ENCODE results near the gene LCN9.
"Not testable (repeated sequence)": the region's sequence is repeated elsewhere in the genome, so short reads cannot be mapped to it uniquely, and the experiment has no call there.

LCN9 gene, protein sequence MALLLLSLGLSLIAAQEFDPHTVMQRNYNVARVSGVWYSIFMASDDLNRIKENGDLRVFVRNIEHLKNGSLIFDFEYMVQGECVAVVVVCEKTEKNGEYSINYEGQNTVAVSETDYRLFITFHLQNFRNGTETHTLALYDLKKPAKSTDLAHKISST

DNA sequence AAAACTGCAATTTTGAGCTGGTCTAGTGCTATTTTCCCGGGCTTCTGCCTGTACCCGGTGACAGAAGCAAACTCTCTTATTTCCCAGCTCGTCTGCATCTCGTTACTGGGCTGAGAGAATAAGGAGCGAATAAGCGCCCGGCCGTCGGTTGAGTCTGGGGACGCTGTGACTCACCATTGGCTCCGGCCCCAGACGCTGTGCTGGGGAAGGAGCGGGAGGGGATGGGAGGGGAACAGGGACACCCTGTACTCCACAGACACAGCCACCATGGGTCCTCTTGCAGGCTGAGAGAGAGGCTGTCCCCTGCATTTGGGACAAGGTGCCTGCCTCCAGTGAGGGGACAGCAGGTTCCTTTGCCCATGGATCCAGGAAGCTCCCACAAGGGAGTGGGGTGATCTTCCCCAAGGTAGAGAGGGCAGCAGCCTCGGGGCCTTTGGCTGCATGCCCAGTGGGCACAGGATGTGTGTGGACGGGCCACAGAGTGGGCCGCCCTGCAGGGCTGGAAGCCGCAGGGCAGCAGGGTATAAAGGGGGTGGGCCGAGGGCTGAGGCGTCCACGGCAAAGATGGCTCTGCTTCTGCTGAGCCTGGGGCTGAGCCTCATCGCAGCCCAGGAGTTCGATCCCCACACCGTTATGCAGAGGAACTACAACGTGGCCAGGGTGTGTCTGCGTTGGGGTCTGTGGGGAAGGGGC, at the start of gene LCN9:
Gene LCN9 (plus strand): TSS at position 552 of the 693 bp plus-strand sequence. CDS start 13 bp downstream, at position 565.
- no peak for DNase-seq

DNA sequence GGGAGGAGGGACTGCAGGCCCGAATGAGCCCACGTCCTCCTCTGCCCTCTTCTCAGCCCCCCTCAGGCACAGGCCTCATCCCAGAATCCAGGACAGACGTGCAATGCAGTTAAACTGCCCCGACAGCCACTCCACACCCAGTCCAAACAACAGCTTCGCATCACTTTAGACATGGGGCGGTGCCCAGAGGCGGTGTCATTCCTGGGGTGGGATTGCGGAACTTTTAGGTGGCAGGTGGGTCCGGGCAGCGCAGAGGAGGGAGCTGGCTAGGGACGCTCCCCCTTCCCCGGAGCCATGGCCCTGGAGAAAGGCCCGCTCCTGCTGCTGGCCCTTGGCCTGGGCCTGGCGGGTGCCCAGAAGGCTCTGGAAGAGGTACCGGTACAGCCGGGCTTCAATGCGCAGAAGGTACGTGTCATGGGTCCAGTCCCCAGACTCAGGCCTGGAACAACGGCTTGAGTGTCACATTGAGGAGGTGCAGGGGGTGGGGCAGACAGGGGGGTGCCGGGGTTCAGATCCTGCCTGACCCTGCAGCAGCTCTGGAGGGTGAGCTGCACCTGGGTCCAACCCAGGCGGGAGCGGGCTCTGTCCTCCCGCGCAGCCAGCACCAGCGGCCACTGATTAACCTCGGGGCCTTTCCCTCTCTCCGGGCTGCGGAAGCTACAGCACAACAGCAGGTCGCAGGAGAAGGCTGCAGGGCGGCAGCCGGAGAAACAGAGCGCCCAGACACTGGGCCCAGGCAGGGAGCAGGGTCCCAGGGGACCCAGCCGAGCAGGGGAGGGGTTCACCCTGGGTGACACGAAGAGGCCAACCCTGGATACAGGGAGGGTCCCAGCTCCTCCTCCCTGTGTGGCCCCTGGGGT, 48.9 kb upstream of the LCN9 start:
- no peak for DNase-seq

DNA sequence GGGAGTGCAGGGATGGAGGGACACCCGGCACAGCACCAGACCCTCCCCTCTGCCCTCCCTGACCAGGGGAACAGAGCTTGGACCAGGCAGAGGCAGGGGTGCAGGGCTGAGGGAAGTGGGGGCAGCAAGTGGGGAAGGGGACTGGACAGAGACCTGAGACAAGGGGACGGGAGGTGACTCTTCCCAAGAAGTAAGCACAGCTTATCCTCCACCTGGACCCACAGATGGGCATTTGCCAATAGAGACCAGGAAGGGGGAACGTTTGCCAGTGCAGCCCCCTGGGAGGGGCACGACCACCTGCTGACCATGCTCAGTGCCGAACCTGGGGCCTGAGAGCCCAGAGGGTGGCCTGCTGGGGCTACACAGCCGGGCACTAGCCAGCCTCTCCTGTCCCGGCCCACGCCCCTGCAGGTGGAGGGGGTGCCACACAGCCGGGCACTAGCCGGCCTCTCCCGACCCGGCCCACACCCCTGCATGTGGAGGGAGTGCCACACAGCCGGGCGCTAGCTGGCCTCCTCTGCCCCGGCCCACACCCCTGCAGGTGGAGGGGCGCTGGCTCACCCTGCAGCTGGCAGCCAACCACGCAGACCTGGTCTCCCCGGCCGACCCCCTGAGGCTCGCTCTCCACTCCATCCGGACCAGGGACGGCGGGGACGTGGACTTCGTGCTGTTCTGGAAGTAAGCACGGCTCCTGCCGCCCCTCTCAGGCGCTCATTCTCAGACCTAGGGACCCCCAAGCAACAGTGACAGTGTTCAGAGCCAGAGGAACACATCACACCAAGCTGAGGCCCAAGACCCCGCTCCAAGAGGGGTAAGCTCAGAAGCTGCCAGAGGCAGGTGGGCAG, 48.1 kb upstream of the LCN9 start:
- DNase-seq = no peak

DNA sequence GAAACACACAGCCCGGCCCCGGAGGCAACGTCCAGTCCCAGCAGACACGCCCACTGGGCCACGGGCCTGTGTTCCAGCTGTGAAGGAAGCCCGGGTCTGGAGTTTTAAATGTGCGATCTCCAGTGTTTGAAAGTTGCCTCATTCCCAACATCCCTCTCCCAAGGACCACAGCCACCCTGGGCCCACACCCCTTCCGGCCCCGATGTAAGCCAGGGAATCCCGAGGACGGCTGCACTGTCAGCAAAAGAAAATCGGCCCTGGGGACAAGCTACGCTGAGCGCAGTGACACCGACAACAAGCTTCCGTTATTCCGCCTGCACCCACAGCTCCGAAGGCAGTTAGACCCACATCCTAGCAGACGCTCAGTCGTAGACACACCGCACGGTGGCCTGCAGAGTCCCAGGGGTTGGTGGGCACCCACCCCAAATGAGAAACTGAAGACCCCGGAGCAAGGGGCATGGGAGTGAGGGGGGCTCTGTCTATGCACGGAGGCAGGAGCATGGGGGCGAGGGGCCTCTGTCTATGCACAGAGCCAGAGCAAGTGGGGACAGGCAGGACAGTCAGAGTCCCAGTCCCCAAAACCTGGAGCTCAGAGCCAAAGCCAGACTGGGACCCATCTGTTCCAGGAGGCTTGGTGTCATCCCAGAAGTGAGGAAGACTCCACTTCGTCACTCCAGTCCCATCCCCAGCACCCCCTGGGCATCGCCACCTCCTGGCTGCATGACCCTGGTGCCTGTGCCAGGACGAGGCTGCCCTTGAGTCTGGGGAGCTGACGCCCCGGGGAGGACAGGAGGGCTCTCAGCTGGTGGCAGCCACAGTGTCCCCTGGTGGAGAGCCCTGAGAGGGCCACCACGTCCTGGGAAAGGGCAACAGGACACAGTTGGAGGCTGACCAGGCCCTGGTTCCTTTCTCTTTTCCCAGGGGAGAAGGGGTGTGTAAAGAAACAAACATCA, 47.2 kb upstream of the LCN9 start:
- DNase-seq = no peak

DNA sequence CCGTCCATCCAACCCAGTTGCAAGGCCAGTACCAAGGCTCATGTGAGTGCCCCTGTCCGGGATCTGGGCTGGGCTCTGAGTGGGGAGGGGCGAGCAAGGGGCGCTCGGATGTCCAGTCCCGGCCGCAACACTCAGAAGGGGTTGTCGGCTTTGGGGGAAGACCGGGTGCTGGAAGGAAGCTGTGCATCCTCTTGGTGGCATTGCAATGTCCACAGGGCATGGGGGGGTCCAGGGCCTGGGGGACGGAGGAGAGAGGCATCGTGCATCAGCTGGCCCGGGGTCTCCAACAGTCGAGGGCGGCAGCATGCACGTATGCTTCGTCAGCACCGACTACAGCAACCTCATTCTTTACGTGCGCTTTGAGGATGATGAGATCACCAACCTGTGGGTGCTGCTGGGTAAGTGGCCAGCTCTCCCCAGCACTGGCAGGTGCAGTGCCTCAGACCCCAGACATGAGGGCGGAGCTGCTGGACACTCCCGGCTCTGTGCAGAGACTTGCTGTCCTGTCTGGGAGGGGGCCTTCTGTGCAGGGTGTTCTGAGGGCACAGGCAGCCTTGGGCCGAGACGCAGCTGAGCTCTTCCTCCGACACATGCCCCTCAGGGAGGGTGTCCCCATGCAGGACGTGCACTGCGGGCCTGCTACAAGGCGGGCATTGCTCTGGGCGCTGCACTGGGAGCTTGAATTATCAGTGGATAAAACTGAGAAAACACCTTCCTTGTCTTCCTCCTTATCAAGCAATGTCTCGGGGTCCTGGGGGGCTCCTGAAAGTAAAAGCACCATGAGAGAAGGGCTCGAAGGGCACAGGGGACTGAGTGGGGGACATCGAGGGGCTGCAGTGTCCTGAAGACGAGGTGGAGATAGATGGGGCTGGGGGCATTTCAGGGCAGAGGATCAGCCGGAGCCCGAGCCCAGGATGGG, 46.2 kb upstream of the LCN9 start:
- DNase-seq = no peak

DNA sequence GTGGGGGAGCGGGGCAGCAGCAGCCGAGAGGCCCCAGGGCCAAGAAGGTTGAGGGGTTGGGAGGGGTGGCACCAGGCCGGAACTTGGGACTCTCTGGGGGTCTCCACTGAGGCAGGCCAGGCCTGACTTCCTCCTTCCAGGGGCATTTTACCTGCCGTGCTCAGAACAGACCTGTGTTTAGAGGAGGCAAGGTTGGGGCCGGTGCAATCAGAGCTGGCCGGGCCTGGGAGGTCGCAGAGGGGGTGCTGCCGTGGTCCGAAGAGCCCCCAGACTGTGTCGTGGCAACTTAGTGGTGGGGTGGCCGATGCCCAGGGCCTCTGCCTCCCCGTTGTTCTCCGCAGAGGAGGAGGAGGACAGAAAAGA, 45.6 kb upstream of the LCN9 start:
- DNase-seq = no peak

DNA sequence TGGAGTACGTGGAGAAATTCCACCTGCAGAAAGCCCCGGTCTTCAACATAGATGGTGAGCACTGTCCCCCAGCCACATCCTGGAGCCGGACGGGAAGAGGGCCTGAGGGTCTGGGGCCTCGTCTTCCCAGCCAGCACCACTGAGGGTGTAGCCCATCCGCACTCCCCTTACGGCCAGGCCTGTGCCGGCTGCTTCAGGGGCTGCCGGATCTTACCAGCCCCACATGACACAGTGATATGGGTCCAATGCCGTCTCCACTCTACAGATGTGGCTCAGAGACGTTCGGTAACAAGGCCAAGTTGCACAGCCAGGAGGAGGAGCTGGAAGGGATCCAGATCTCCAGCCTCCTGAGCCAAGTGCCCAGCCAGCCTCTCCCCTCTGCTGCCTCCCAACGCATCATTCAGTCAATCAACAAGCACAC, 45.1 kb upstream of the LCN9 start:
- no peak for DNase-seq

DNA sequence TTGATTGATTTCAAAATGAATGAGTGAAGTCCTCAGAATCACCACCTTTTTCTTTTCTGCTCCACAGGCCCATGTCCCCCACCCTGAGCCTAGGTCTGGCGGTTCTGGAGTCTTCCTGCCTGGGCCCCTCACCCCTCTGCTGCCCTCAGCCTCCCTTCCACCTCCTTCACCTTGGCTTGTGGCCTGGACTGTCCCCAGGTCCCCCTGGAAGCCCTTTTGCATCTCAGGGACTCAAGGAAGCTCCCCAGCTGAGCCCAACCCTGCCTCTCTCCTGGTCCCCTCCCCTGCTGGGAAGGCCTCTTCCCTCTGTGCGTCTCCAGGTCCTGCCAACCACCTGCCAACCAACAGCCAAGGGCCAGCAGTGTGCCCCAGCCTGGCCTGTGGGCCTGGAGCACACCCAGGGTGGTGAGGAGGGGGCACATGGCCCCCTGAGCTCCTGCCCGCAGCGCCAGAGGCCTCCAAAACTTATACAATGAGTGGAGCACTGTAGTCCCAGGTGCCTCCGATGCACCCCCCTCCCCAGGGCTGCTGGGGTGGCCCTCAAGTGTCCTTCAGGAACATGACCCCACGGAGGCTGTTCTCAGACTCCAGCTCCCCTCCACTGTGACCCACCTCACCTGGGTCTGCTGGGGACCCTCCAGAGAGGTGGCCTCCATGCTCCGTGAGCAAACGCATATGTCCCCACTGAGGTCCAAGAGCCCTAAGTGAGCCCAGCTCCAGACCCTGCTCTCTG, 44.1 kb upstream of the LCN9 start:
- DNase-seq = no peak

DNA sequence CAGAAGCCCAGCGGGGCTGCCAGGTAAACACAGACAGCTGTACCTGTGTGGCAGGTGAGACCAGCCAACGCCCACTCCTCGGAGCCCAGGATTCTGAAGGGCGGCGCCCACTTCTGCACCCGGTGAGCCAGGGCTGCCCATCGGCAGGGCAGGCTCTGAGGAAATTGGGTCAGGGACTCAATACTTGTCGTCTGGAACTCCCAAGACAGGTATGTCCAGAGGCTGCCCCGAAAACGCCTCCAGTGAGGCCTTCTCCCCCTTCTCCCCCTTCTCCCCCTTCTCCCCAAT, 43.6 kb upstream of the LCN9 start:
- no peak for DNase-seq

DNA sequence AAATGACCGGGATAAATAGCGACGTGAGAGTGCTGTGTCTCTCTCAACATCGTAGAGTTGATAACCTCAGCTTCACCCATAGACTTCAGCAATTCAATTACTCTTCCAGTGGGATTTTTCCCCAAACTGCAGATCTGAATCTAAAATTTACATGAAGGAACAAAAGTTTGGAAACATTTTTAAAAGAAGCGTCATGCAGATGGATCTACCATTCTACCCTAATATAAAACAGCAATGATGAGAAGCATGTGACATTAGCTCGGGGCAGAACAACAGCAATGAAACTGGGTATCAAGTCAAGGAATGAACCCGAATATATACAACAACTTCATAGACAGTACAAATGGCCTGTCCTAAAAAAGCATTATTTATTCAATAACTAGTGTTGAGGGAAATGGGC, 42.6 kb upstream of the LCN9 start:
- DNase-seq = no peak

DNA sequence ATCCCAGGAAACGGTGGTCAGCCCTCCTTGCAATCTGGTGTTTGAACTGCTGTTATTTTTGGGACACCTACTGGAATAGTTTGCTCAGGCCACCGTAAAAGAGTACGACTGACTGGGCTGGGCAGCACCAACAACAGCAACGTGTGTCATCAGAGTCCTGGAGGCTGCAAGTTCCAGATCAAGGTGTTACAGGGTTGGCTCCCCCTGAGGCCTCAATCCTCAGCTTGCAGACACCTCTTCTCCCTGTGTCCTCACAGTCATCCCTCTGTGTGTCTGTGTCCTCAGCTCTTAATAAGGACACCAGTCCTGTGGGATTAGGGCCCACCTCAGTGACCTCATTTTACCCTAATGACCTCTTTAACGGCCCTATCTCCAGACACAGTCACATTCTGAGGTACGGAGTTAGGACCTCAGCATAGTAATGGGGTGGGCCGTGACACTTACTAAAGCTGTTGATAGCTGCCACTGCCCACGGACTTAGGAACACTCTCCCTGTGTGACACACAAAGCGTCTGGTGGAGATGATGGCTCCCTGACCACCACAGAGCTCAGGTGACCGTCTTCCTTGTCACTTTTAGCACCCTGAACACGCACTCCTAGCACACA, 40.6 kb upstream of the LCN9 start:
- no peak for DNase-seq

DNA sequence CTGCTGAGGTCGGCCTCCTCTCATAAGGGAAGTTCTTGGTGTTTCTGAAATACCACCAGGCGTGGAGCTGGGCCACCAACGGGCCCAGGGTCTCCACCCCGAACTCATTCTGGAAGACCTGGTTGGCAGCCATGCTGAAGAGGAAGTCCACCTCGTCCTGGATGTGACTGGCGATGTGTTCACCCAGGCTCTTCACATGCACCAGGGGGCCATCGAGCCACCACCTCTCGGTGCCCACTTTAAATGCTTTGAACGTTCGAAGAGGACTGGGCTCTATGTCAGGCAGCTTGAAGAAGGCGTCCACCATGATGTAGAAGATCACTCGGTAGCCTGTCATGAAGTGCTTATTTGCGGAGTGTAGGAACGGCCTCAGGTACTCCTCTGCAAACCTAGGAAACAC, 38.8 kb upstream of the LCN9 start:
- DNase-seq = no peak

DNA sequence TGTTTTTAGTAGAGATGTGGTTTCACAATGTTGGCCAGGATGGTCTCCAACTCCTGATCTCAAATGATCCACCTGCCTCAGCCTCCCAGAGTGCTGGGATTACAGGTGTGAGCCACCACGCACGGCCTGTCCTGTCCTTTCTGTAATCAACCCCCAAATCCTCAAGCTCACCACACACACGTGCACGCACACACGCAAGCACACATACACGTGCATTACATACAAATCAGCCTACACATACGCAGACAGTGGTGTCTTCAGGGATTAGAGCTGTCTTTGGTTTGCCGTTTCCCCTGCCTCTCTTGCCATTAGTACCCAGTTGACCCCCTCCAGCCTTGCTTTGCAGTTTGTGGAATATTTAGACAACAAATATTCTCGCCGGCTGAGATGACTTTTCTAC, 30.3 kb upstream of the LCN9 start:
- no peak for DNase-seq

DNA sequence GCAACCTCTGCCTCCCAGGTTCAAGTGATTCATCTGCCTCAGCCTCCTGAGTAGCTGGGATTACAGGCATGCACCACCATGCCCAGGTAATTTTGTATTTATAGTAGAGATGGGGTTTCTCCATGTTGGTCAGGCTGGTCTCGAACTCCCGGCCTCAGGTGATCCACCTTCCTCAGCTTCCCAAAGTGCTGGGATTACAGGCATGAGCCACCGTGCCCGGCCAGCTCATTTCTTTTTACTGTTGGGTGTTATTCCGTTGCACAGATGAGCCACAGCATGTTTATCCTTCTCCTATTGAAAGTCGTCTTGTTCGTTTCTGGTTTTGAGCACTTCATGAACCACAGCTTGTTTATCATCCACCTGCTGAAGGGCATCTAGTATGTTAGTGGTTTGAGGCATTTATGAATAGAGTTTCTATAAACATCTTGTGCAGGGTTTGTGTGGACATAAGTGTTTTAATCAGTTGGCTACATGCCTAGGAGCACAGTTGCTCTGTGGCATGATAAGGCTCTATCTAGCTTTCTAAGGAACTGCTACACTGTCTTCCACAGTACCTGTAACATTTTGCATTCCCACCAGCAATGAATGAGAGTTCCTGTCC, 26.1 kb upstream of the LCN9 start:
- not testable (repeated sequence) for DNase-seq

DNA sequence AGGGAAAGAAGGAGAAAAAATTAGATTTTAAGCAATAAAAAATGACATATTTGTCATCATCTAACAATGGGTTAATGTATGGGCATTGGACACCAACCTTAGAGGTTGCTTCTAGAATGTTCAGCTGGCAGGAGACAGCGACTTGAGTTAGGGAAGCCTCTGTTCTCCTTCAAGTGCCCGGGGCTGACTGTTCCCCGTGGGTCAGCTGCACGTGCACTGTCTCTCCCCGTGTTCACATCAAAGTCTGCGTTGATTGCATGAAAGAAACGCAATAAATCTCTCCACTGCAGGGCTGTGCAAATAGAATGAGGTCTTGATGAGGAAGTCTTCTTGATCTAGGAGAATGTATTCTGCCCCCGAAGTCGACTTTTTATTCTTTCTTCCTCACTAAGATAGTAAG, 23.9 kb upstream of the LCN9 start, which contains the start of gene GLT6D1:
Gene GLT6D1 (minus strand): TSS at position 345 of the 400 bp plus-strand sequence. CDS start 353 bp downstream, outside the sequence.
- no peak for DNase-seq

DNA sequence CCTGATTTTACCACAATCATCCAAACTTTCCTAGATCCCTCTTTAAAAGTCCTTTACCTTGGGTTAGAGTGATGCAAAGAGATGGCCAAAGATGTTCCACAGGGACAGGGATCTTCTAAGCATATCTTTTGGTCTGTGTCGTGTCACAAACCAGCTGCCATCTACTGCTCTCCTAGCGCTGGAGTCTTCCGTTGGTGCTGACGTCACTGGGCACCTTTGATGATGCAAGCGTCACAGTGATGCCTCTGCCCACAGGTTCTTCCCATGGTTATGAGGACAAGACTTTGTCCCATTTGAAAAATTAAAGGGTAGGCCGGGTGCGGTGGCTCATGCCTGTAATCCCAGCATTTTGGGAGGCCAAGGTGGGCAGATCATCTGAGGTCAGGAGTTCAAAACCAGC, 22.1 kb upstream of the LCN9 start:
- DNase-seq = no peak

DNA sequence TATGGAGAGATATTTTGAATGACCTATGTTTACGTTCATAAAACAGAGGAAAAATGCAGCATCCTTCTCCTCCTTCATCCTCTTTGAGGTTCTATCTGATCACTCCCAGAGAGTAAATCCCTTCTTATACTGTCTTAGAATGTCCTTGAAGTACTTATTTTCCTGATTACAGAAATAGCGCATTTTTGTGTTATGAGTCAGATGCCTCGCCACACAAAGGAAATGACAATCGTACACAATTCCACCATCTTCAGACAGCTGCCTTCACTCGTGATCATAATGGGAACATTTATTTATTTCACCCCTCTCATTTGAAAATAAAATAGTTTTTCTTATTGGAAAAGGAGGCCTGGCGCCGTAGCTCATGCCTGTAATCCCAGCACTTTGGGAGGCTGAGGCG, 21.4 kb upstream of the LCN9 start:
- no peak for DNase-seq

DNA sequence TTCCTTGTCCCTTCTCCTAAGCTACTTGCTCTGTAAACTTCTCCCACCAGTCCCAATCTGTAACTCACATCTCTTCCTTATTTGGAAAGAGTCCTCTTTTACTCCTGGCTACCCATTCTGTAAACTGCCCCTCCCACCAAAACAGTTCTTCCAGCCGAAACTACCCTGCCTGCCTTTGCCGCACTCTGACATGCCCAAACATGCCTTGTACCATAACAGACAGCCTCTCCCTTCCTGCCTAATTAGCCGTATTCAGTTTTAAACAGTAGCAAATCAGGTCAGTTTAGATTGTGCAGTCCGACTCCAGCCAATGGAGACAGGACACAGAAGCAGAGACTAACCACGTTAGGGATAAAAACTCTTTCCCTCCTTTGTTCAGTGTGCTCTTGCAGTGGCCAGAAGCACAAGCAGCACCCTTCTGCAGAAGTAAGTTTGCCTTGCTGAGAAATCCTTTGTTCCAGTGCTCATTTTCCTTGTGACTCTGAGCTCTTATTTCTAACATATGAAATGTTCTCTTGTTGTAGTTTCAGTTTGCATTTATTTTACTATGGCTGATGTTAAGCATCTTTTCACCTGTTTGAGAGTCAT, 18.4 kb upstream of the LCN9 start:
- no peak for DNase-seq

DNA sequence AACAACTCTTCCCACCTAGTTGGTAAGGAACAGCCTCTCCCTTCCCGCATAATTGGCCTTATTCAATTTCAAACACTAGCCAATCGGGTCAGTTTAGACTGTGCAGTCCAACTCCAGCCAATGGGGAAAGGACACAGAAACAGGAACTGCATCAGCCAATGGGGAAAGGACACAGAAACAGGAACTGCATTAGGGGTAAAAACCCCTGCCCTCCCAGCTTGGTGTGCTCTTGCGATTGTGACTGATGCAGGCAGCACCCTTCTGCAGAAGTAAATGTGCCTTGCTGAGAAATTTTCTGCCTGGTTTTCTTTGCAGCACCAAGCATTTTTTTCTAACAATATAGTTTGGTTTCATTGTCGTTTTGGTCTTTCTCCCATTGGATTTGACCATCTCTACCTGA, 15.2 kb upstream of the LCN9 start:
- no peak for DNase-seq
